ENCODE measurements around the gene SNTG2.

GRCh38 chr2:1209246-1209645, 258.6 kb downstream of the SNTG2 start:
- TF ChIP-seq CTCF (conservative IDR thresholded peaks at IDR 0.05; ENCODE audit: low read length) (no peak), EZH2phosphoT487 (IDR thresholded peaks at IDR 0.05; ENCODE audit: borderline replicate concordance, low read depth, low read length) (no peak)
